Right ventricle myocardium superior (tissue), 1 donor: ENCODE measurements around the gene ZBTB9. TPM values are rescaled to one million over a fixed set of nuclear protein-coding genes. Genes with fewer than 3 reads are reported as not detected.

Source experiments
- ATAC-seq: fragments of 200-7000 bp; cut with Tn5 transposase; one replicate; pipeline ENCODE4 v1.9.1; 2020; ENCODE audit warnings: mild to moderate bottlenecking; ENCODE audit not compliant: poor library complexity
- DNase-seq: peaks from one replicate; pipeline ENCODE4 v3.0.0-alpha.2; 2020
- intact Hi-C: fragments of 100-400 bp; cut with DNase I; formaldehyde crosslinking; loops from one replicate; pipeline ENCODE4 v1.11.2; 2022
- total RNA-seq: library from RNA; stranded (reverse); fragmentation: NEBNext Ultra II Directional; extraction: Animal tissue kit (Norgen Biotek cat#: 25700); gene quantifications from one replicate; pipeline ENCODE4 v1.2.1, GENCODE V29; 2021
- donor health status: DM: no; HTN: yes; CAD: no; lungs with severe emphysema.

The ZBTB9 gene
- total RNA-seq, 1 donor from 2014 or later = 4.3 TPM

DNA sequence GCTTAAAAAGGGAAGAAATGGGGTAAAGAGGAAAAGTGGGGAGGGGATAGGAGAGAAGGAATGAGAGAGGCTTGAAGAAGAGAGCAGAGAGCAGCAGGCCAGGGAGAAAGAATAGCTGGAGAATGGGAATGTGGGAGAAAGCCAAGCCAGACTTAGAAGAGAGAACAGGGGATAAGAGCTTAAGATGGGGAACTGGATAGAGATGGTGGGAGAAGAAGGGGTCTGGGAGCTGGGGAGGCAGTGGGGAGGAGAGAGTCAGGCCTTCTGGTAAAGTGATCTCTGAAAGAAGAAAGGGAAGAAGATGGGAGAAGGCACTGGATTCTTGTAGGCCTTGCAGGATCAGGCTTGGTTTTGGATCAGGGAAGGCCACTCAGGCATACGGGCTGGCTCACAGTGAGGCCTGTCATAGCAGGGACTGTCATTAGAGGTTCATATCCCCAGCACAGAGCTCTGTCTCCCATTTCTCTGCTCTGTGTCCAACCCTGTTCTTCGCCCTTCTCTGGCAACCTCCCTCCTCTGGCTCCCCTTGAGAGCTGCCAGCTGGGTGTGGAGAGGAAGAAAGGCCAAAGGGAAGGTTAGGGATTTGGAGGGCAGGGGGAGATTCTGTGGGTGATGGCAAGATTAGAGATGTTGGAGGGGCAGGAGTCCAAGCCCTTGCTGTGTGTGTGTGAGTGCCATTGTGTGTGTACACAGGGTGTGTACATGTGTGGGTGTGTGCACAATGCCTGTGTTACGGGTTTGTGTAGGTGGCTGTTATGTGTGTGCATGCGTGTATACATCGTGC, 25.2 kb upstream of the ZBTB9 start:
- intact Hi-C loops = loop anchor here (10.0 kb wide), 1 partner anchor 146 kb away; no protein-coding TSS in a partner anchor
- DNase-seq (no peak), ATAC-seq (no peak)

DNA sequence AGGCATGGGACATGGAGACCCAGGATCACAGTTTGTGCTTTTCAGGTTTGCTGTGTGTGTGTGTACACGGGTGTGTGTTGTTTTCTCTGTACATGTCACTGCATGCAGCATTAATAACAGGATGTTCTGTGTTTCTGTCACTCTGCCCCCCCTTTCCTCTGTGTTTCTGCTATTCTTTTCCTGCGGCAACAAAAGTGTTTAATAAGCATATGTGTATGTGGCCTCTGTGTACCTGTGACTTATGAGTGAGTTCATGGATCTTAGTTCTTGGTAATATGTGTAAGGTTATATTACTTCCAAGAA, 24.7 kb upstream of the ZBTB9 start:
- intact Hi-C loops = loop anchor here (10.0 kb wide), 1 partner anchor 145 kb away; no protein-coding TSS in a partner anchor
- ATAC-seq (no peak), DNase-seq (no peak)

GRCh38 chr6:33430334-33430733, 24.0 kb upstream of the ZBTB9 start:
- intact Hi-C loops = no loop called here
- no peak for DNase-seq

DNA sequence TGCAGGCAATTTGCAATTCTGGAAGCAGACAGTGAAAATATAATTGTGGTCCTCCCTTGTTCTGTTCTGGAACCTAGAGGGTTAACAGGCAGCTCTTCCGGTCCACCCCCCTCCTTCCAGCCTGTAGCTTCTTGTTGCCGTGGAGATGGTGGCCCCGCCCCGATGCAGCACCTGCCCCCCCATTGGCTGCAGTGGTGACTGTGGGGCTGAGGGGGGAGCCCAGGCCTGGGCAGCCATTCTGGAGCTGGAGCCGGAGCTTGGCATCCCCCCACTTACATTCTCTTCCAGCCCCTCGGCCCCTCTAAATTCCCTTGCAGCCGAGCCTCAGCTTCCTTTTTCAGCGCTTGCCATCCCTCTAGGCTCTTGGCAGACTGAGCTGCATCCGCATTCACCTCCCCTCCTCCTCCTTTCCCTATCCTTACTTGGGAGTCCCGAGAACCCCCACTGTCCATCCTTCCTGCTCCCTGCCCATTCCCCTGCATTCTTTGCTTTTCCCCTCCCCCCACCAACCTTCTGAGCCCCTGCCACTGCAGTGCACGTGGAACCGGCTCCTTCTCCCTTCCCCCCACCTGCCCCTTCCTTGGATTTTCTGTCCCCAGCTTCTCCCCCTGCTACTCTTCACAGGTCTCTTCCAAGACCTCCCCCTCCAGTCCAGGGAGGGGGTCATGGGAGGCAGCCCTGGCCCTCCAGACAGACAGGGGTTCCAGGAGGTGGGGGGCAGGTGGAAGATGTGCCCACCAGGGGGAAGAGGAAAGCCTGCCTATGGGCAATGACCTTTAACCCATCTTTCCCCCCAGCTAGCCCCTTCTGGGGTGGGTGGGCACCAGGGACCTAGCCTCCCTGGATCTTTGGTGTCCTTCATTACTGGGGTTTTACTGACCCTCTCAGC, 23.1 kb upstream of the ZBTB9 start:
- no peak for ATAC-seq

More at GRCh38 chr6:33430334-33430733, 24.0 kb upstream of the ZBTB9 start:
- no peak for ATAC-seq

DNA sequence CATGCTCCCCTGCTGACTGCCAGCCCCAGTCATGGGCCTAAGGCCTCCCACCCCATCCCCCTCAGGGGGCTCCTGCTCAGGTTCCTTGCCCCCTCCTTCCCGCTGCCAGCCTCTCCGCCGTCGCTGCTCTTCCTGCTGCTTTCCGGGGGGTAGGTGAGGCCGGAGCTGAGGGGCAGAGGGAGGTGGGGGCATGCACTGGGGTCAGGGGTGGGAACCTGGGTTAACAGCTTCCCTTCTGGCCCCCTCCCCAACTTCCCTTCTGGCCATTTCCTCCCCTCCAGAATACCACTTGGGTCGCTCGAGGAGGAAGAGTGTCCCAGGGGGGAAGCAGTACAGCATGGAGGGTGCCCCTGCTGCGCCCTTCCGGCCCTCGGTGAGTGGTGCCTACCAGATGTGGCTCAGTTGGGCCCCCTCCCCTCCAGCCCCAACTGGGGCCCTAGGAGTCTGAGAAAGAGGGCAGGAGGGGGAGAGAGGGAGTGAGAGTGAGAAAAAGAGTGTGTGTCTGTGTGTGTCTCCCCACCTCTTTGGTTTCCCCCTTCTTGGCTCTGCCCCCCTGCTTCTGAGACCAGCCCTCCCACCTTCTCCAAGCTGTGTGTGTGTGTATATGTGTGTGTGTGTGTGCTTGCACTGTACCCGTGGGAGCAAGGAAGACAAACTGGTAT, 22.4 kb upstream of the ZBTB9 start:
- no peak for ATAC-seq
- intact Hi-C loops = no loop called here
- no peak for DNase-seq

More for the DNA sequence above, 23.1 kb upstream of the ZBTB9 start:
- intact Hi-C loops = no loop called here
- peak; percentile 68 for DNase-seq

GRCh38 chr6:33432546-33432945, 21.8 kb upstream of the ZBTB9 start:
- intact Hi-C loops = no loop called here
- DNase-seq = no peak
- ATAC-seq = no peak

- intact Hi-C loops = no loop called here
- ATAC-seq (no peak), DNase-seq (no peak)
These were observed 21.3 kb upstream of the ZBTB9 start for GRCh38 chr6:33433001-33433543.

DNA sequence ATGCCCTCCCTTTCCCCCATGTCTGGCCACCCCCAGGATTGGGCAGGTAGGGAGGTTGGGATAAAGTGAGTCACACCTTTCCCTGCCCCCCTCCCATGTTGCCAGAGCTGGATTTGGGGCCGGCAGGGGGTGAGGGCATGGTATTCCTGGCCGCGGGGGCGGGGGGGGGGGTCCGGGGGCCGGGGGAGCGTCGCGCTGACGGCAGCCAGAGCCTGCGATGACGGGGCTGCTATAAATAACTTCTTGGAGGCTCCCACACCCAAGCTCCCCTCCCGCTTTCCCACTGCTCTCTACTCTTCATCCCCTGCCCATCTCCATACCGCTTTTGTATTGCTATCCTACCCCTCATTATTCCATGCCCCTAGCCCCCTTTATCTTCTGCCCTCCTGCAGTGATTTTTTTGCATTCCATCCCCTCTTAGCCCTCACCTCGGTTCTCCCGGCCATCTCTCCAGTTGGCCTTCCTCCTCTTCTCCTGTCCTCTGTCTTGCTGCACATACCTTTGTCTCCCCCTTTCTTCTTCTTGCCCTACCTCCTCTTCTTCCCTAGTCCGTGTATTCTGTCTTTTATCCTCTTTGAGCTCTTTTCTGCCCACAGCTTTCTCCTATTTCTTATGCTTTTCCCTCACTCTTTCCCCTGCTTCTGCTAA, 20.7 kb upstream of the ZBTB9 start:
- DNase-seq (no peak), ATAC-seq (peak; percentile 71)
- intact Hi-C loops = no loop called here

GRCh38 chr6:33434961-33435360, 19.4 kb upstream of the ZBTB9 start:
- DNase-seq (no peak), ATAC-seq (no peak)
- intact Hi-C loops = no loop called here

DNA sequence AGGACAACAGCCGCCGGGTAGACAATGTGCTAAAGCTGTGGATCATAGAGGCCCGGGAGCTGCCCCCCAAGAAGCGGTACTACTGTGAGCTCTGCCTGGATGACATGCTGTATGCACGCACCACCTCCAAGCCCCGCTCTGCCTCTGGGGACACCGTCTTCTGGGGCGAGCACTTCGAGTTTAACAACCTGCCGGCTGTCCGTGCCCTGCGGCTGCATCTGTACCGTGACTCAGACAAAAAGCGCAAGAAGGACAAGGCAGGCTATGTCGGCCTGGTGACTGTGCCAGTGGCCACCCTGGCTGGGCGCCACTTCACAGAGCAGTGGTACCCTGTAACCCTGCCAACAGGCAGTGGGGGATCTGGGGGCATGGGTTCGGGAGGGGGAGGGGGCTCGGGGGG, 16.7 kb upstream of the ZBTB9 start:
- ATAC-seq = no peak
- intact Hi-C loops = no loop called here
- DNase-seq = no peak

DNA sequence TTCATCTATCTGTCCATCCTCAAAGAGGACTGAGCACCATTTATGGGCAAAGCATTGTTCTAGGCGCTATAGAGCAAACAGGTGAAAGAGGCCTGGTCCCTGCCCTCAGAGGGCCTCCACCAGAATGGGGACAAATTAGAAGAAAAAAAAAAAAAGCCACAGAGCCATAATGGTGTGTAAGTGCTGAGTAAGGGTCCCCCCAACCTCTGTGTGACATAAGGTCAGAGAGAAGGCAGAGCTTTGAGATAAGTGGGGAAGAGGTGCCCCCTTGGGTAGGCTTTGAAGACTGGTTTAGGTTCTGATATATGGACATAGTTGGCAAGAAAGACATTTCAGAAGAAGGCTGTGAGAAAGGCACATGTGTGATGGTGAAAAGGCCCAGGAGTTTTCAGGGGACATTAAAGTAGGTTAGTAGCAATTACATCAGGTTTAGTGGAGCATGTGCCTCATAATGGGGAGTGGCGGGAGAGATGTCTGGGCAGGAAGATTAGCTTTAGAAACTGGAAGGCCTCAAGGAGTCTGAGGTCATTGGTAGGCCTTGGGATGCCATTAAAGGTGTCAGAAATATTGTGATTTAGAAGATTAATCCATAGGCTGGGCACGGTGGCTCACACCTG, 15.3 kb upstream of the ZBTB9 start:
- DNase-seq (no peak), ATAC-seq (no peak)
- intact Hi-C loops = no loop called here

DNA sequence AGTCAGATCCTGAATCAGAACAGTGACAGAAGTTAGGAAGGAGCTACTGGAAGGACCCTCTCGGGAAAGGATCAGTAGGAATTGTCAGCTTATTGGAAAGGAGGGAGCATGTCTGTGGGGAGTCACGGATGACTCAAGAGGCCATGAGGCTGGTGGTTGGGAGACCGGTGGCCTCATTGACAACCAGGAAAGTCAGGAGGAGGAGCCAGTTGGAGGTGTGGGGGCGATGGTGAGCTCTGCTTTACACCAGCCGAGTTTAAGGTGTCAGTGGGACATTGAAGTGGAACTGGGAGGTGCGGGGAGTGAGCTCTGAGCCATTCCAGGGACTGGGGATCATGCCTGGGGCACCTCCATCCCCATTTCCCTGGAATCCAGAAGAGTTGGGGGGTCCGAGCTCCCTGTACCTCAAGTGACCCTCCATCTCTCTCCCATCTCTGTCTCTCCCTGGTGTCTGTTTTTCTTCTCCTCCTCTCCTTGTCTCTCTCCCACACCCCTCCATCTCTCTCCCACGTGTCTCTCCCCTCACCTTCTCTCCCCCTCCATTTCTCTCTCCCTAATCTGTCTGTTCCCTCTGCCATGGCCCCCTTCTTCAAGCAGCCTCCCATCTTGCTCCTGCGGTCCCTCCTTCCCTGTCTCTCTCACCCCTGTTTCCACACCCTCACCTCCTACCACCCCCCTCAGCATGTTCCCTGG, 14.3 kb upstream of the ZBTB9 start:
- intact Hi-C loops = no loop called here
- ATAC-seq (no peak), DNase-seq (no peak)

GRCh38 chr6:33440649-33441309, 13.6 kb upstream of the ZBTB9 start:
- DNase-seq = no peak
- intact Hi-C loops = no loop called here
- ATAC-seq = no peak

DNA sequence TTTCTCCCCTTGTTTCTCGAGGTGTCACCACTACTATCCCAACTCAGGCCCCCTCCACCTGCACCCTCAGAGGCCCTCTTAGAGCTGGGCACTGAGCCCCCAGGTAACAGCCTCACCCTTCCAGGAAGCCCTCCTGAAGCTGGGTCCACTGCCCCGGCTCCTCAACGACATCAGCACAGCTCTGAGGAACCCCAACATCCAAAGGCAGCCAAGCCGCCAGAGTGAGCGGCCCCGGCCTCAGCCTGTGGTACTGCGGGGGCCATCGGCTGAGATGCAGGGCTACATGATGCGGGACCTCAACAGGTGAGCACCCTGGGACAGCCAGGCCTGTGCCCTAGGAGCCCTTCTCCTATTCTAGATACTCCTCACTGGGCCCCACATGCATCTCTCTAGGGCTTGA, 12.9 kb upstream of the ZBTB9 start:
- intact Hi-C loops = no loop called here
- ATAC-seq (no peak), DNase-seq (no peak)

GRCh38 chr6:33442283-33442682, 12.1 kb upstream of the ZBTB9 start:
- DNase-seq = no peak
- intact Hi-C loops = no loop called here

GRCh38 chr6:33443025-33443424, 11.4 kb upstream of the ZBTB9 start:
- ATAC-seq (no peak), DNase-seq (no peak)
- intact Hi-C loops = no loop called here

More at GRCh38 chr6:33442283-33442682, 12.1 kb upstream of the ZBTB9 start:
- ATAC-seq = no peak
